H9 (cell line): ENCODE measurements around the gene CCPG1. TPM values are rescaled to one million over a fixed set of nuclear protein-coding genes. Genes with fewer than 3 reads are reported as not detected.

ENCODE experiments used
- DNase-seq: peaks from one replicate; pipeline ENCODE4 v3.0.0-alpha.2; 2017
- H2AFZ ChIP-seq: one replicate; pipeline ENCODE4 v1.6.1; 2013; ENCODE audit warnings: mild to moderate bottlenecking, low read length, control low read depth, moderate library complexity
- H2AK5ac ChIP-seq: 2 replicates; pipeline ENCODE4 v1.6.1; 2013; ENCODE audit warnings: low read length, control low read depth, mixed read lengths; ENCODE audit not compliant: insufficient read length
- H2BK120ac ChIP-seq: one replicate; pipeline ENCODE4 v1.6.1; 2013; ENCODE audit warnings: low read depth, mild to moderate bottlenecking, low read length, control low read depth, inconsistent platforms; ENCODE audit not compliant: poor library complexity, severe bottlenecking
- H2BK12ac ChIP-seq: 2 replicates; pipeline ENCODE4 v1.6.1; 2013; ENCODE audit warnings: low read length, control low read depth, mixed read lengths, low read depth; ENCODE audit not compliant: insufficient read length
- H2BK15ac ChIP-seq: 2 replicates; pipeline ENCODE4 v1.6.1; 2013; ENCODE audit warnings: low read depth, low read length, control low read depth
- H2BK20ac ChIP-seq: one replicate; pipeline ENCODE4 v1.6.1; 2013; ENCODE audit warnings: low read depth, mild to moderate bottlenecking, low read length, control low read depth, inconsistent platforms; ENCODE audit not compliant: poor library complexity, severe bottlenecking
- H2BK5ac ChIP-seq: 2 replicates; pipeline ENCODE4 v1.6.1; 2013; ENCODE audit warnings: low read length, control low read depth, mixed read lengths; ENCODE audit not compliant: insufficient read length
- H3K14ac ChIP-seq: 2 replicates; pipeline ENCODE4 v1.6.1; 2013; ENCODE audit warnings: low read length, control low read depth; ENCODE audit not compliant: insufficient read depth
- H3K18ac ChIP-seq: 2 replicates; pipeline ENCODE4 v1.6.1; 2013; ENCODE audit warnings: low read depth, mild to moderate bottlenecking, mixed read lengths, low read length, control low read depth; ENCODE audit not compliant: insufficient read length
- H3K23ac ChIP-seq: 2 replicates; pipeline ENCODE4 v1.6.1; 2013; ENCODE audit warnings: low read length, control low read depth, mixed read lengths, low read depth; ENCODE audit not compliant: insufficient read length
- H3K23me2 ChIP-seq: 2 replicates; pipeline ENCODE4 v1.6.1; 2013; ENCODE audit warnings: low read depth, mild to moderate bottlenecking, mixed read lengths, low read length, control low read depth; ENCODE audit not compliant: insufficient read length, poor library complexity, severe bottlenecking
- H3K27ac ChIP-seq: 2 replicates; pipeline ENCODE4 v1.5.1; 2013; ENCODE audit warnings: low read length, control low read depth, mixed read lengths, low read depth; ENCODE audit not compliant: insufficient read length
- H3K27me3 ChIP-seq: 2 replicates; pipeline ENCODE4 v1.6.1; 2013; ENCODE audit warnings: low read length, control low read depth, inconsistent platforms; ENCODE audit not compliant: insufficient read depth
- H3K4ac ChIP-seq: 2 replicates; pipeline ENCODE4 v1.6.1; 2013; ENCODE audit warnings: low read depth, mild to moderate bottlenecking, control low read depth, inconsistent platforms, low read length, moderate library complexity
- H3K4me1 ChIP-seq: 2 replicates; pipeline ENCODE4 v1.6.1; 2013; ENCODE audit warnings: low read length, control low read depth, inconsistent platforms; ENCODE audit not compliant: insufficient read depth
- H3K4me2 ChIP-seq: 2 replicates; pipeline ENCODE4 v1.6.1; 2013; ENCODE audit warnings: low read length, control low read depth, mixed read lengths; ENCODE audit not compliant: insufficient read length, insufficient read depth
- H3K56ac ChIP-seq: 2 replicates; pipeline ENCODE4 v1.6.1; 2013; ENCODE audit warnings: low read depth, mild to moderate bottlenecking, mixed read lengths, low read length, control low read depth; ENCODE audit not compliant: insufficient read length
- H3K79me1 ChIP-seq: 2 replicates; pipeline ENCODE4 v1.6.1; 2013; ENCODE audit warnings: low read depth, mild to moderate bottlenecking, moderate library complexity, low read length, control low read depth, inconsistent platforms; ENCODE audit not compliant: insufficient read depth, poor library complexity, severe bottlenecking
- H3K79me2 ChIP-seq: 2 replicates; pipeline ENCODE4 v1.6.1; 2013; ENCODE audit warnings: low read length, control low read depth, inconsistent platforms; ENCODE audit not compliant: insufficient read depth
- H3K9ac ChIP-seq: 2 replicates; pipeline ENCODE4 v1.6.1; 2013; ENCODE audit warnings: low read length, control low read depth, mixed read lengths; ENCODE audit not compliant: insufficient read length; ENCODE audit errors: extremely low read depth
- H3K9me3 ChIP-seq: one replicate; pipeline ENCODE4 v1.6.1; 2013; ENCODE audit warnings: low read depth, low read length, inconsistent platforms; ENCODE audit not compliant: control insufficient read depth
- H3T11ph ChIP-seq: one replicate; pipeline ENCODE4 v1.6.1; 2013; ENCODE audit warnings: mild to moderate bottlenecking, low read length, control low read depth, inconsistent platforms
- H4K20me1 ChIP-seq: one replicate; pipeline ENCODE4 v1.6.1; 2013; ENCODE audit not compliant: control insufficient read depth, insufficient read length, insufficient read depth
- H4K5ac ChIP-seq: 2 replicates; pipeline ENCODE4 v1.6.1; 2013; ENCODE audit warnings: low read depth, mild to moderate bottlenecking, mixed read lengths, low read length, control low read depth; ENCODE audit not compliant: insufficient read length
- H4K8ac ChIP-seq: replicated peaks from 2 replicates; pipeline ENCODE4 v1.6.1; 2013; ENCODE audit warnings: low read length, control low read depth, mixed read lengths, low read depth; ENCODE audit not compliant: insufficient read length
- H4K91ac ChIP-seq: 2 replicates; pipeline ENCODE4 v1.6.1; 2013; ENCODE audit warnings: low read depth, mild to moderate bottlenecking, moderate library complexity, mixed read lengths, low read length, control low read depth; ENCODE audit not compliant: insufficient read length
- H3K27ac Mint-ChIP-seq, 3 experiments: 2 replicates in 2 of 3; 3 replicates in 1 of 3; pipeline ENCODE4 v1.8.0; 2020 to 2021; ENCODE audit warnings: mixed read lengths in 3 of 3, mild to moderate bottlenecking in 1 of 3, moderate library complexity in 1 of 3
- H3K27me3 Mint-ChIP-seq: 2 replicates; pipeline ENCODE4 v1.8.0; 2021; ENCODE audit warnings: low read depth, mild to moderate bottlenecking, moderate library complexity, mixed read lengths
- H3K36me3 Mint-ChIP-seq, 3 experiments: 2 replicates in 2 of 3; 3 replicates in 1 of 3; pipeline ENCODE4 v1.8.0; 2020 to 2021; ENCODE audit warnings: low read depth in 3 of 3, mixed read lengths in 3 of 3; ENCODE audit not compliant: insufficient read depth in 1 of 3
- H3K4me1 Mint-ChIP-seq, 2 experiments: 2 replicates each; pipeline ENCODE4 v1.8.0; 2020; ENCODE audit warnings: mixed read lengths in 2 of 2
- H3K4me3 Mint-ChIP-seq, 2 experiments: 2 replicates in 1 of 2; 3 replicates in 1 of 2; pipeline ENCODE4 v1.8.0; 2020 to 2021; ENCODE audit warnings: mild to moderate bottlenecking in 2 of 2, mixed read lengths in 2 of 2, moderate library complexity in 1 of 2
- H3K9me3 Mint-ChIP-seq, 2 experiments: 2 replicates in 1 of 2; 3 replicates in 1 of 2; pipeline ENCODE4 v1.8.0; 2020; ENCODE audit warnings: mild to moderate bottlenecking in 2 of 2, mixed read lengths in 2 of 2, moderate library complexity in 1 of 2
- CTCF ChIP-seq: fragments of 200-600 bp; sonication (generic); conservative IDR thresholded peaks from 3 replicates; pipeline ENCODE4 v1.8.0; 2021; ENCODE audit warnings: antibody characterized with exemption, mild to moderate bottlenecking
- whole genome bisulfite sequencing: extraction: QIAGEN DNeasy Blood & Tissue Kit; methylation state at CpG from one replicate; pipeline ENCODE4 v1.1.7; 2013; ENCODE audit warnings: missing lambda C conversion rate, low lambda C conversion rate, mixed read lengths; ENCODE audit not compliant: insufficient read length; ENCODE audit errors: extremely low coverage; 5-methylcytosine and 5-hydroxymethylcytosine counted together
- total RNA-seq: library from RNA; stranded (reverse); gene quantifications from 2 replicates; pipeline ENCODE4 v1.2.1, GENCODE V29; 2021

CCPG1 gene
- total RNA-seq, 1 experiment from 2014 or later = 9.0 TPM

GRCh38 chr15:55356985-55357585 lies 51.1 kb downstream of the CCPG1 start:
- Histone ChIP-seq H3K23ac (no peak overlapping the region), H3K4ac (no peak overlapping the region), H2AFZ (no peak overlapping the region), H3K23me2 (no peaks in the 10 kb centered on the region), H3K56ac (no peak overlapping the region), H3K4me1 (no peaks in the 10 kb centered on the region), H3K79me1 (no peaks in the 10 kb centered on the region), H2AK5ac (no peak overlapping the region), H3K27me3 (no peaks in the 10 kb centered on the region), H2BK20ac (no peak overlapping the region), H4K91ac (no peak overlapping the region), H3T11ph (no peak overlapping the region), H3K18ac (no peak overlapping the region), H2BK120ac (no peak overlapping the region), H2BK12ac (no peak overlapping the region), H3K9me3 (no peaks in the 10 kb centered on the region), H3K4me2 (no peak overlapping the region), H3K14ac (no peak overlapping the region), H4K20me1 (no peaks in the 10 kb centered on the region), H3K9ac (no peak overlapping the region), H4K8ac (no peak overlapping the region), H3K79me2 (no peaks in the 10 kb centered on the region), H2BK5ac (no peak overlapping the region), H2BK15ac (no peak overlapping the region), H4K5ac (no peak overlapping the region), H3K27ac (no peak overlapping the region)
- Mint-ChIP-seq H3K4me3 (no peak overlapping the region), H3K36me3 (no peaks in the 10 kb centered on the region; a peak in 1 of 7 replicates), H3K9me3 (no peaks in the 10 kb centered on the region), H3K27me3 (no peaks in the 10 kb centered on the region), H3K4me1 (peaks cover 7 to 15% of the 10 kb centered on the region in 2 experiments), H3K27ac (peak overlapping the region in 1 of 3 experiments; percentile 3; a peak in 1 of 7 replicates)
- no peak for TF ChIP-seq CTCF
- no CpG with 5 or more reads among the region's 5 CpGs for WGBS
- no peak for DNase-seq
